H1 (cell line): ENCODE results near the gene SLC8A3.

ENCODE experiments used
- ASH2L ChIP-seq: fragments of 200-600, 300-600 bp; sonication (generic); IDR thresholded peaks from one replicate; pipeline ENCODE4 v1.7.1; 2017; ENCODE audit warnings: low read length
- CEBPB ChIP-seq: IDR thresholded peaks from 2 replicates; pipeline ENCODE4 v1.6.1; 2012; ENCODE audit warnings: low read depth, low read length
- CHD2 ChIP-seq: IDR thresholded peaks from 2 replicates; pipeline ENCODE4 v1.6.1; 2012; ENCODE audit warnings: low read length, improper control_type of control experiment
- GABPA ChIP-seq: IDR thresholded peaks from 2 replicates; pipeline ENCODE4 v1.6.1; 2011; ENCODE audit warnings: mild to moderate bottlenecking, low read length, moderate library complexity, borderline replicate concordance; ENCODE audit not compliant: insufficient read depth
- KDM1A ChIP-seq: fragments of 200-600, 300-600 bp; sonication (generic); IDR thresholded peaks from 2 replicates; pipeline ENCODE4 v1.7.1; 2016; ENCODE audit warnings: mild to moderate bottlenecking, low read length, borderline replicate concordance
- POLR2AphosphoS5 ChIP-seq: IDR thresholded peaks from 2 replicates; pipeline ENCODE4 v1.6.1; 2011; ENCODE audit warnings: low read depth, low read length
- RAD21 ChIP-seq, 2 experiments: IDR thresholded peaks in 1 of 2; conservative IDR thresholded peaks in 1 of 2; 2 replicates each; pipeline ENCODE4 v1.6.1; 2011; ENCODE audit warnings: low read depth in 2 of 2, low read length in 2 of 2, improper control_type of control experiment in 1 of 2, inconsistent platforms in 1 of 2, mild to moderate bottlenecking in 1 of 2, moderate library complexity in 1 of 2
- TF ChIP-seq, protein P1 (sequence below), 3 experiments: IDR thresholded peaks; 1 replicate in 2 of 3; 2 replicates in 1 of 3; pipeline versions ENCODE4 v1.5.1 to v1.6.1; 2011; ENCODE audit warnings: low read length in 3 of 3, mild to moderate bottlenecking in 3 of 3, inconsistent platforms in 2 of 3, low read depth in 1 of 3, moderate library complexity in 1 of 3; ENCODE audit not compliant: insufficient read depth in 1 of 3; ENCODE audit errors: control extremely low read depth in 1 of 3

DNA sequence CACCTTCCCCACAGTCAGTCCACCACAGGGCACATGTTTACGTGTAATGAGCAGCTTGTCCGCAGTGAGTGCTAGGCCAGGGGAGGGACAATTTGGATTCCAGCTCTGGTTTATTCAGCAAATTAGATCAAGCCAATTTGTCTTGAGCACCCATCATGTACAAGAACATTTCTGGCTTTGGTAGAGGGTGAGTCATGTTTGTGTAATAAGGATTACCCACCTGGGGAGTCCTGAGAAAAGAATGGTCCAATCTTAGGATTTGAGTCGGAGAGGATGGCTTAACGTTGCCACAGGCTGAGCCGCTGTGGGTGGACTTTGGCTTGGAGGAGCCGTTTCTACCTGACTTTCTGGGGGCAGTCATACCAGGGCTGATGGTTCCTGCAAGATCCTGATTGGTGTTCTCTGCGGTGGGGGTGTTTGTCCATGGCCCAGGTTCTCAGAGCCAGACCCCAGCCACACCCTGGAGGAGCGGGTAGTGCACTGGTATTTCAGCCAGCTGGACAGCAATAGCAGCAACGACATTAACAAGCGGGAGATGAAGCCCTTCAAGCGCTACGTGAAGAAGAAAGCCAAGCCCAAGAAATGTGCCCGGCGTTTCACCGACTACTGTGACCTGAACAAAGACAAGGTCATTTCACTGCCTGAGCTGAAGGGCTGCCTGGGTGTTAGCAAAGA is 165.8 kb downstream of the SLC8A3 start:
- TF ChIP-seq CEBPB (no peak), KDM1A (no peak), GABPA (no peak), RAD21 (IDR thresholded peaks at IDR 0.05 in 1 of 2, conservative IDR thresholded peaks at IDR 0.05 in 1 of 2; ENCODE audit: low read depth in 2 of 2, low read length in 2 of 2) (no peak), POLR2AphosphoS5 (no peak), ASH2L (no peak), CHD2 (no peak)
- TF ChIP-seq, protein P1, sequence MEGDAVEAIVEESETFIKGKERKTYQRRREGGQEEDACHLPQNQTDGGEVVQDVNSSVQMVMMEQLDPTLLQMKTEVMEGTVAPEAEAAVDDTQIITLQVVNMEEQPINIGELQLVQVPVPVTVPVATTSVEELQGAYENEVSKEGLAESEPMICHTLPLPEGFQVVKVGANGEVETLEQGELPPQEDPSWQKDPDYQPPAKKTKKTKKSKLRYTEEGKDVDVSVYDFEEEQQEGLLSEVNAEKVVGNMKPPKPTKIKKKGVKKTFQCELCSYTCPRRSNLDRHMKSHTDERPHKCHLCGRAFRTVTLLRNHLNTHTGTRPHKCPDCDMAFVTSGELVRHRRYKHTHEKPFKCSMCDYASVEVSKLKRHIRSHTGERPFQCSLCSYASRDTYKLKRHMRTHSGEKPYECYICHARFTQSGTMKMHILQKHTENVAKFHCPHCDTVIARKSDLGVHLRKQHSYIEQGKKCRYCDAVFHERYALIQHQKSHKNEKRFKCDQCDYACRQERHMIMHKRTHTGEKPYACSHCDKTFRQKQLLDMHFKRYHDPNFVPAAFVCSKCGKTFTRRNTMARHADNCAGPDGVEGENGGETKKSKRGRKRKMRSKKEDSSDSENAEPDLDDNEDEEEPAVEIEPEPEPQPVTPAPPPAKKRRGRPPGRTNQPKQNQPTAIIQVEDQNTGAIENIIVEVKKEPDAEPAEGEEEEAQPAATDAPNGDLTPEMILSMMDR (IDR thresholded peaks at IDR 0.05; ENCODE audit: control extremely low read depth in 1 of 3, insufficient read depth in 1 of 3, low read depth in 1 of 3, low read length in 3 of 3) = no peak
